Activated CD8-positive, alpha-beta memory T cell treated with anti-CD3 and anti-CD28 coated beads for 36 hours (primary cell): Measurements from ENCODE around the gene PSAP. TPM values are rescaled to one million over a fixed set of nuclear protein-coding genes. Genes with fewer than 3 reads are reported as not detected.

Source experiments
- CTCF ChIA-PET: fragments of 350-600 bp; sonication (Branson Sonifier 250); formaldehyde crosslinking; loops from one replicate; lab custom pipeline; 2021; ENCODE audit warnings: antibody characterized with exemption; lab: Charles Lee
- POLR2A ChIA-PET: fragments of 350-600 bp; sonication (Branson Sonifier 250); formaldehyde crosslinking; loops from one replicate; lab custom pipeline; 2021; ENCODE audit warnings: antibody characterized with exemption; lab: Charles Lee
- total RNA-seq, 2 experiments: library from RNA; stranded (reverse); gene quantifications; one replicate each; pipeline ENCODE4 v1.2.3, GENCODE V29; 2021

Gene PSAP
- total RNA-seq, 2 experiments from 2014 or later, result 99.0 to 102 TPM

- CTCF ChIA-PET, result interaction anchor here (1.3 kb wide), 1 partner anchor 9 kb away, joined by 7 read pairs; no protein-coding TSS in a partner anchor
- POLR2A ChIA-PET, result no interaction called here
Measured at GRCh38 chr10:71818674-71819260, 32.3 kb downstream of the PSAP start.

GRCh38 chr10:71817831-71818655 lies 33.0 kb downstream of the PSAP start:
- POLR2A ChIA-PET, result no interaction called here
- CTCF ChIA-PET, result interaction anchor here (1.3 to 2.8 kb wide), 2 partner anchors 10 to 110 kb away, joined by 7 to 9 read pairs; no protein-coding TSS in a partner anchor

DNA sequence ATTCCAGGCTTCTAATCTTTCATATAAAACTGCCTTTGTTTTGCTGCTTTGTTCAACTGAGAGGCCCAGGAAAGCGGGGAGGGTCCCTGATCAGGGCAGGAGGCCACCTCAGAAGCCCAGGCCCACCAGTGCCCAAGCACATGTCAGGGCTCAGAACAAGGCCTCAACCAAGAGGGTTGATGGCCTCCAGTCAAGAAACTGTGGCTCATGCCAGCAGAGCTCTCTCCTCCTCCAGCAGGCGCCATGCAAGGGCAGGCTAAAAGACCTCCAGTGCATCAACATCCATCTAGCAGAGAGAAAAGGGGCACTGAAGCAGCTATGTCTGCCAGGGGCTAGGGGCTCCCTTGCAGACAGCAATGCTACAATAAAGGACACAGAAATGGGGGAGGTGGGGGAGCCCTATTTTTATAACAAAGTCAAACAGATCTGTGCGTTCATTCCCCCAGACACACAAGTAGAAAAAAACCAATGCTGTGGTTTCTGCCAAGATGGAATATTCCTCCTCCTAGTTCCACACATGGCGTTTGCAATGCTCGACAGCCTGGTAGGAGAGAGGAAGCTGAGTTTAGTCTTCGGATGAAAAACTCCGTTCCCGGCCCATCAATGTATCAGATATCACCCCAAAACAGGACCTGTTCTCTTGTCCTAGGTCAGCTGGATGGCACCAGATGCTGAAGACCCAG lies 34.0 kb downstream of the PSAP start:
- POLR2A ChIA-PET, result no interaction called here
- CTCF ChIA-PET, result interaction anchor here (2.8 kb wide), 1 partner anchor 109 kb away, joined by 9 read pairs; no protein-coding TSS in a partner anchor

DNA sequence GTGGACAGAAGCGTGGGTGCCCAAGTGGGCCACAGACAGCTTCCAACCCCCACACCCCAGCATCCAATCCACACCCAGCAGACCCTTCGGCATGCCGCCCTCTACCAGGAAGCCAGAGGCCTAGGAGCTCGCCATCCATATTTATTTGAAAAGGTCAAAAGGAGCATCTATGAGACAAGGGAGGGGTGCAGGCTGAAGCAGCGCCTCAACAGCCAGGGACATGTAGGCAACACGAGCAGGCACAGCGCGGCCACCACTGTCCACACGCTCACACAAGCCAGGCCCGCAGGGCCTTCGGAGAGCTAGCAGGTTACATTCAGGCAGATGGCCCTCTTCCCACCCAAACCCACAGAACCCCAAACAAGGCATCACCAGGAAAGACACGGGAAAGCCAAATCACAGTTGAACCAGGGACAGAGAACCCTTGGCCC lies 34.6 kb downstream of the PSAP start:
- CTCF ChIA-PET, result interaction anchor here (2.8 kb wide), 1 partner anchor 108 kb away, joined by 9 read pairs; no protein-coding TSS in a partner anchor
- POLR2A ChIA-PET, result no interaction called here

DNA sequence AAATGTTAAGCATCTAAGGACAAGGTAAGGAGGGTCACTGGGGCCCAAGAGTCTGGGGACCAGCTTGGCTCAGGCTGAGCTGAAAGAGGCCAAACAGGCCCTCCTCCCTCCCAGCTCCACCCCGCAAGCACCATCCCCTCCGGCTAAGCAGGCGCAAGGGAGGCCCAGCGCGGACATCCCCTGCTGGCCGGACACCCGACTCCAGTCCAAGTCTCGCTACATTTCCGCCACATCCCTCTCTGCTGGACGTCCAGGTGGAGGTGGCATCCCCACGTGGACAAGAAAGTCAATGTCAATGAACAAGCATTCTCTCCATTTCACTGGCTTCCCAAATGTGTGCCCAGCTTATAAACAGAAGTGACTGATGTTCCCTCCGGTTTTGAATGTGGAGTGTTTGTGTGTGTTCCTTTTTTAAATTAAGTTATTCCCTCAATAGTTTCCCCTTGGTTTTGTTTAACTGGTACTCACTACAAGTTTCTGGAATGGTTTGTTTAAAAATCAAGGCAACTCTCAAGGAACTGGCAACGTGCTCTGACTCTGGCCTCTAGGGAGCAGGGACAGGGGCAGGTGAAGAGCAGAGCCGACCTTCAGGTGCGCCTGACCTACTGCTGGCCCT lies 35.4 kb downstream of the PSAP start:
- POLR2A ChIA-PET, result no interaction called here
- CTCF ChIA-PET, result interaction anchor here (2.8 kb wide), 1 partner anchor 108 kb away, joined by 9 read pairs; no protein-coding TSS in a partner anchor

DNA sequence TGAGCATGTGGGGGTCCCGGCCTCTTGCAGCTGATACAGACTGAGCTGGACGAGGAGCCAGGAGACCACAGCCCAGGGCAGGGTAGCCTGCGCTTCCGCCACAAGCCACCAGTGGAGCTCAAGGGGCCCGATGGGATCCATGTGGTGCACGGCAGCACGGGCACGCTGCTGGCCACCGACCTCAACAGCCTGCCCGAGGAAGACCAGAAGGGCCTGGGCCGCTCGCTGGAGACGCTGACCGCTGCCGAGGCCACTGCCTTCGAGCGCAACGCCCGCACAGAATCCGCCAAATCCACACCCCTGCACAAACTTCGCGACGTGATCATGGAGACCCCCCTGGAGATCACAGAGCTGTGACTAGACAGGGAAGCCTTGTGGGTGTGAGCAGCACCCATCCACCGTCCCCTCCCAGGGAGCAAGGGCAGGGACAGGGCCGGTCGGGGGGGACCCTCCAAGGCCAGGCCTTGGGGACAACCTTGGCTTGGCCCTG lies 36.1 kb downstream of the PSAP start:
- POLR2A ChIA-PET, result no interaction called here
- CTCF ChIA-PET, result interaction anchor here (1.4 to 2.8 kb wide), 2 partner anchors 107 to 111 kb away, joined by 3 to 9 read pairs; no protein-coding TSS in a partner anchor

- ChIA-PET CTCF (interaction anchor here (0.7 to 2.8 kb wide), 7 partner anchors 11 to 243 kb away, joined by 3 to 10 read pairs (median 6); no protein-coding TSS in a partner anchor), POLR2A (no interaction called here)
Measured at GRCh38 chr10:71812913-71813590, 38.0 kb downstream of the PSAP start.

GRCh38 chr10:71812016-71812912 lies 38.8 kb downstream of the PSAP start:
- CTCF ChIA-PET, result interaction anchor here (0.6 to 2.8 kb wide), 15 partner anchors 8 to 413 kb away, joined by 3 to 10 read pairs (median 4); partner anchors contain the start of gene C10orf105
- POLR2A ChIA-PET, result no interaction called here

DNA sequence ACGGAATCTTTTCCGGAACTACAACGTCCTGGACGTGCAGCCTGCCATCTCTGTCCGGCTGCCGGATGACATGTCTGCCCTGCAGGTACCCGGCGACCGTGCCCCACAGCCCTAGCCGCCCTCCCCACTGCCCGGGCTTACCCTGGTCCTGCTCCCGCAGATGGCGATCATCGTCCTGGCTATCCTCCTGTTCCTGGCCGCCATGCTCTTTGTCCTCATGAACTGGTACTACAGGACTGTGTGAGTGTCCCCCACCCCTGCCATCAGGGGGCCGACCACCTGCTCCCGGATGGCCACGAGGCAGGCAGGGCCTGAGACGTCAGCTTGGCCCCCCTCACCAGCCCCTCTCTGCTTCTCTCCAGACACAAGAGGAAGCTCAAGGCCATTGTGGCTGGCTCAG lies 39.7 kb downstream of the PSAP start:
- ChIA-PET POLR2A (interaction anchor here (0.7 kb wide), 1 partner anchor 551 kb away, joined by 4 read pairs; no protein-coding TSS in a partner anchor), CTCF (interaction anchor here (0.6 to 2.8 kb wide), 17 partner anchors 7 to 547 kb away, joined by 3 to 10 read pairs (median 4); partner anchors contain the start of gene C10orf105)

DNA sequence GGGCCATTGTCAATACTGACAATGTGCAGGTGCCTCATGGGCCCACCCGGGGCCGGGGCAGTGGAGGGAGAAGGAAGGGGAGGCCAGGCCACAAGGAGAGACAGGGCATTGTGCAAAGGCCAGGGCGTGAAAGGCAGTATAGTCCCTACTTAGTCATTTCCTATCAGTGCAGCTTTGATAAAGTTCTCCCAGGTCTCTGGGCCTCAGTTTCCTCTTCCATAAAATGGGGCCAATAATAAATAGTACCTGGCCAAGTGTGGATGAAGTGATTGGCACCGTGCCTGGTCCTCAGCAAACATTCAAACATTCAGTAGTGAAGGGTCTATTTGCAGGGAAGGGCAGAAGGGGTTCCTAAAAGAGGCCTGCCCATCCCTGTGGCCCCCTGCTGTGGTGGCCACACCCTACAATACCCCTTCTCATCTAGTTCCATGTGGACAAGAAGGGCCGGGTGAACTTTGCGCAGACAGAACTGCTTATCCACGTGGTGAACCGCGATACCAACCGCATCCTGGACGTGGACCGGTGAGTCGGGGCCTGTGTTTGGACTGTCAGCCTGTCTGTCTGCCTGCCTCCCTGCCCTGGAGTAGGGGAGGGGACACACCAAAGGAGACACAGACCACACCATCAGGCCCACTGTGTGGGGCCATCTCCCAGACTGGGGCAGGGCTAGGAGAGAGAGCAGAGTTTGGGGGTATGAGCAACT lies 40.9 kb downstream of the PSAP start:
- ChIA-PET POLR2A (no interaction called here), CTCF (interaction anchor here (1.5 to 2.8 kb wide), 4 partner anchors 34 to 113 kb away, joined by 3 to 8 read pairs (median 6); no protein-coding TSS in a partner anchor)

DNA sequence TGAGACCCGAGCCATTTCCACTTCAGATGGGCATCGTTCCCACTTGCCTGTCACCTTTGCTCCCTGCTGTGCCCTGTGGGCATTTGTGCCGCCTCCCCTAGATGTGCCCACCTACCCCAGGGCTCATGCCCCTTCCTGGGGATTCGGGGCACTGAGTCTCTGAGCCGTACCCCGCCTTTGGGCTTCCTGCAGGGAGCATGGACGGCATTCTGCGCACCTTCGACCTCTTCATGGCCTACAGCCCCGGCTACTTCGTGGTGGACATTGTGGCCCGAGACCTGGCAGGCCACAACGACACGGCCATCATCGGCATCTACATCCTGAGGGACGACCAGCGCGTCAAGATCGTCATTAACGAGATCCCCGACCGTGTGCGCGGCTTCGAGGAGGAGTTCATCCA lies 41.4 kb downstream of the PSAP start:
- ChIA-PET POLR2A (no interaction called here), CTCF (no interaction called here)

DNA sequence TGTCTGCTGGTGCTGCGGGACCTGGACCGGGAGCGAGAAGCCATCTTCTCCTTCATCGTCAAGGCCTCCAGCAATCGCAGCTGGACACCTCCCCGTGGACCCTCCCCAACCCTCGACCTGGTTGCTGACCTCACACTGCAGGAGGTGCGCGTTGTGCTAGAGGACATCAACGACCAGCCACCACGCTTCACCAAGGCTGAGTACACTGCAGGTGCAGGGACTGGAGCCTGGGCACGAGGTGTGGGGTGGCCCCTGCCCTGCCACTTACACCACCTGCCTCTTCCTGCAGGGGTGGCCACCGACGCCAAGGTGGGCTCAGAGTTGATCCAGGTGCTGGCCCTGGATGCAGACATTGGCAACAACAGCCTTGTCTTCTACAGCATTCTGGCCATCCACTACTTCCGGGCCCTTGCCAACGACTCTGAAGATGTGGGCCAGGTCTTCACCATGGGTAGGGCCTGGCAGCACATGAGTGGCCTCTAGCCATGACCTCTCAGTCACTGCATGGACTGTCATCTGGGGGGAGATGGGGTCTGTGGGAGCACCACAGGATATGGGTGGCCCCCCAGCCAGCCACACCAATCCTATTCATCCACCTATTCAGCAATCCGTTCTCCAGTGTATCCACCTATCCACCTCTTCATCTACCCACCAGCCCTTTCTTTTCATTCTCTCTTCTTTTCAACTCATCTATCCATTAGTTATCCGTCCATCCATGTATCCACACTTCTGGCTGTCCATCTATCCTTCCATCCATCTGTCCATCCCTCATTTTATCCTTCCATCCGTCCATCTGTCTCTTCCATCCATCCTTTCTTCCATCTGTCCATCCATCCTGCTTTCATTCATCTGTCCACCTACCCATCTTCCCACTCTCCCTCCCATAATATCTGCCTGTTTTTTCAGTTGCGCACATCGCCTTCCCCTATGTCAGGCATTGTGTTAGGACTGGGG lies 43.2 kb downstream of the PSAP start:
- ChIA-PET POLR2A (no interaction called here), CTCF (interaction anchor here (1.5 kb wide), 1 partner anchor 111 kb away, joined by 3 read pairs; no protein-coding TSS in a partner anchor)

DNA sequence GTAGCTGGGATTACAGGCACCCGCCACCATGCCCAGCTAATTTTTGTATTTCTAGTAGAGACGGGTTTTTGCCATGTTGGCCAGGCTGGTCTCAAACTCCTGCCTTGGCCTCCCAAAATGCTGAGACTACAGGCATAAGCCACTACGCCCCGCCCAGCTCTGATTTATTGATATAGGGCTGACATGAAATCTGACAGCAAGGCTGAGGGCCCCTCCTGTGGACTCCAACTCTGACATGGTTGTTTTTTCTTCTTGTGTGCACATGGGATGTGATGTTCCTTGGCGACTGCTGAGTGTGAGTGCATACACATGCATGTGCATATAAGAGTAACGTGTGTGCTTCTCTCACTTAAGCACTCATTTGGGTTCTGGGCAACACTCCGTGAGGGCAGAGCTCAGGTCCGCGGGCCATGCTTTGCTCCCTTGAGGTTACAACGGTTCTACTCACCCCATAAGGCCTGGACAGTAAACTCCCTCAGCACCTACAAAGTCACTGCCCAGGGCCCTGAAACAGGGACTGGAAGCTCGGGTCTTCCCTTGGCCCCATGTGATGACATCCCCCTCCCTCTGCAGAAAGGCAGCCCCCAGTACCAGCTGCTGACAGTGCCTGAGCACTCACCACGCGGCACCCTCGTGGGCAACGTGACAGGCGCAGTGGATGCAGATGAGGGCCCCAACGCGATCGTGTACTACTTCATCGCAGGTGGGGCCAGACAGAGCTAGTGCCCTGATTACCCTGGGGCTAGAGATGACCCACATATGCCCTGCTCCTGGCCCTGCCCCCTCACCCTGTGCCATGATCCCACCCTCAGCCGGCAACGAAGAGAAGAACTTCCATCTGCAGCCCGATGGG lies 44.1 kb downstream of the PSAP start:
- ChIA-PET CTCF (interaction anchor here (1.5 kb wide), 1 partner anchor 110 kb away, joined by 3 read pairs; no protein-coding TSS in a partner anchor), POLR2A (interaction anchor here (0.6 kb wide), 1 partner anchor 137 kb away, joined by 3 read pairs; no protein-coding TSS in a partner anchor)
